Measurements from ENCODE around the gene NCK2.

The NCK2 gene

GRCh38 chr2:105845976-105846375 lies 101.3 kb downstream of the NCK2 start:
- no peak for DNase-seq (ENCODE audit: low read depth, low spot score)

- DNase-seq (ENCODE audit: low read depth, low spot score) = no peak
These were observed 102.3 kb downstream of the NCK2 start for GRCh38 chr2:105847056-105847455.

DNA sequence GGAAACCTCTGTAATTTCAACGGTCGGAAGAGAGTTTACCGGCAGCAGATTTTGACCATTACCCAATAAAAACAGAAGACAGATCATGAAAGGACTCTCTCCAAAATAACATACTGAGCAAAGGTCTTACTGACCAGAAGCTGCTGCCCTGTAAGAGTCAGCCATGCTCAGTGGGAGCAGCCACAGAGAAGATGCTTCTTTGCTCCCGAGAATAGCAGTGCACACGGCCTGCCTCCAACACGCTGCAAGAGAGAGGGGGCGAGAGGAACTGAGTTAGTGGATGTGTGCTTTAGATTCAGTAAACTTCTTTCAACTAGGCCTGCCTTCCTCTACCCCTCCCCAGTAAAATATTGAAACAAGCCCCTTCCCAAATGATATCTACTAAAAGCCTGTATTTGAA lies 103.7 kb downstream of the NCK2 start:
- no peak for DNase-seq (ENCODE audit: low read depth, low spot score)

GRCh38 chr2:105849431-105850179 lies 104.9 kb downstream of the NCK2 start:
- DNase-seq (ENCODE audit: low read depth, low spot score) = no peak

DNA sequence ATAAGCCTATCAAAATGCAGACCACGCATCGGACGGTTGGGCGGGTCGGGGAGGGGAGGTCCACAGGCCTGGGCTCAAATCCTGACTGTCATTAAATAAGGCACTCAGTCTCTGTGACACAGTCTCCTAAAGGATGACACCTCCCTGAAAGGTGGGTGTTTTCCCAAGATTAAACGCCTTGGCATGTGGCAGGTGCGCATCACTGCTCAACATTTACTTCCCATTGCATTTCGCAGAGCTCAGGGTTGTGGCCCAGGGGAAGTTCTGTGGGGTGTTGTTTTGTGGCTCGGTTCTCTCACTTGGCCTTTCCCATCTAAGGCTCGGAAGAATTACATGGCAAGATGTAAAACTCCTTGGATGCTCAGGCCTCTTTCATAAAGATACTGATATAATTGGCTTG lies 107.4 kb downstream of the NCK2 start:
- no peak for DNase-seq (ENCODE audit: low read depth, low spot score)

DNA sequence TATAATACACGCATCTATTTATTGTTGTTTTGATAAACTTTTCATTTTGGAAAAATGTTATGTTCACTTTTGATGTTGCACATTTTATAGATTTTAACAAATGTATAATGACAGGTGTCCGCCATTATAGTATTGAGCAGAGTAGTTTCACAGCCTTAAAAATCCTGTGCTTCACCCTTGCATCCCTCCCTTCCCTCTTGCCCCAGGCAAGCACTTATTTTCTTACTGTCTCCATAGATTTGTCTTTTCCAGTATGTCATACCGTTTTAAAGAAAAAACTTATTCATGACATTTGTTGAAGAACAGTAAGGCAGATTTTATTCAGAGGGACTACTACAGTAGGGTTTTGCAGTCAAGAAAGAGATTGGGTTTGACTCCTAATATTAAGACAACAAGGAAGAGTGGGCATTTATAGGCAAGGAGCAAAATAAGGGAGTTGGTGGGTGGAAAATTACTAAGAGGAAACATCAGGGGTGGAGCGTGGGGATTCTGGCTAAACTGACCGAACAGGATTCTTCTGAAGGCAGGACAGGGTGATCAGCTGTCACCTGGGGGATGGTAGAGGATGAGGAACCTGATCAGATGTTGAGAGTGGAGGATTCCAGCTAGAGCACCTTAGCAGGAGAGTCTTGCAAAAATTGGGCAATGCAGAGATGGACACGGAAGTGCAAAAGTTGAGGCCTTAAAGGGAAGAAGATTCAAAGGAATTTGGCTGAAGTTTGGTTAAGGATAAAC lies 108.8 kb downstream of the NCK2 start:
- no peak for DNase-seq (ENCODE audit: low read depth, low spot score)

DNA sequence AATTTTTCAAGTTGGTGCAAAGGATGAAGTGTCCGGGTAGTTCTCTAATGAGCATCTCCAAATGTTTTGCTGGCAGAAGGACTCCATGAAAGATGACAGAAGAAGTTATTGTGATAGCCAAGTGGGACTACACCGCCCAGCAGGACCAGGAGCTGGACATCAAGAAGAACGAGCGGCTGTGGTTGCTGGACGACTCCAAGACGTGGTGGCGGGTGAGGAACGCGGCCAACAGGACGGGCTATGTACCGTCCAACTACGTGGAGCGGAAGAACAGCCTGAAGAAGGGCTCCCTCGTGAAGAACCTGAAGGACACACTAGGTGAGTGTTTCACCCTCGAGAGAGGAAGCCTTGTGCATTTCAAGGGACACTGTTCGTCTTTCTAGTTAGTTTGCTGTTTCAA lies 110.3 kb downstream of the NCK2 start:
- no peak for DNase-seq (ENCODE audit: low read depth, low spot score)

GRCh38 chr2:105856581-105856980 lies 111.9 kb downstream of the NCK2 start:
- DNase-seq (ENCODE audit: low read depth, low spot score) = no peak

- DNase-seq (ENCODE audit: low read depth, low spot score) = no peak
These were observed 112.5 kb downstream of the NCK2 start for GRCh38 chr2:105857076-105857740.

DNA sequence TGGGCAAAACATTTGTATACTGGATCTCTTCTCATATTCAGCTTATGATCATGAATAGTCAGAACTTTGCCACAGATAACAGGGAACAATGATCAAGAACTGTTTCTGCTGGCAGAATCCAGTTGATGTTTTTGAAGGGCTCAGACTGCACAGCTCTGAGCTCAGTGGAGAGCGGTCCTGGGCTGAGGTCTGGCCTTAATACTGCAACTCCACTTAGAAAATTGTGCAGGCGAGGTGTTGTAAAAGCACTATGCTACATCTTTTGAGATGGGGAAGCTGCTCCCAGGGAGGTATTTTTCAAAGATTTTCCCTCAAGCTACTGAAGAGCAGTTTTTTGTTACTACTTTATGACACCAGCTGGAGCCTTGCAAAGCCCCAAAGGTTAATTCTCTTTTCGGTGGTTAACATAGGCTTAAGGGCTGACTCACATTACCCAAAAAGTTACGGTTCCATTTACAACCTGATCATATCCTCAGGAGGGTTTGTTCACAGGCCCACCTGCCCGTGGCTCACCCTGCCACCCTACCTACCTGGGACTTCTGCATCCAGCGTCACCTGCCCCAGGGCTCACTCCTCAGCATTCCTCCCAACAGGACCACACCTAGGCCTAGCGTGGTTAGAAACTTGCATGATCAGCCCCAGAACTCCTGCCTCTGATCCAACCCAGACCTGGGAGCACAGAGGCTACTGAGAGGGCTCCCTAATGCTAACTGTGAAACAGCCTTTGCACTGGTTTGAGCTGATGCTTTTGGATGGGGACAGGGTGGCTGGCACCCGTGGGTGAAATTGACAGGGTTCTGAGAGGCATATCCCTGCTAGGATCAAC lies 114.4 kb downstream of the NCK2 start:
- DNase-seq (ENCODE audit: low read depth, low spot score) = no peak

DNA sequence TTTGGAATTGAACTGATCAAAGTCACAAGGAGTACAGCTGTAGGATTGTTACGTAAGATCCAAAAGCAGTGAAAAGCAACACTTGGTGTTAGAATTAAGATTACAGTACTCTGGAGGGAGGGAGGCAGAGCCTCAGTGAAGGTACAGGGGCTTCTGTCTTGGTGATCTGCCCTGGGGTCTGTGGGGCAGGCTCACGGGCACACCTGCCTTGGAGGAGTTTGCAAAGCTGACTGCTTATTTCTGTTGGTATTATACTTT lies 114.9 kb downstream of the NCK2 start:
- DNase-seq (ENCODE audit: low read depth, low spot score) = no peak

DNA sequence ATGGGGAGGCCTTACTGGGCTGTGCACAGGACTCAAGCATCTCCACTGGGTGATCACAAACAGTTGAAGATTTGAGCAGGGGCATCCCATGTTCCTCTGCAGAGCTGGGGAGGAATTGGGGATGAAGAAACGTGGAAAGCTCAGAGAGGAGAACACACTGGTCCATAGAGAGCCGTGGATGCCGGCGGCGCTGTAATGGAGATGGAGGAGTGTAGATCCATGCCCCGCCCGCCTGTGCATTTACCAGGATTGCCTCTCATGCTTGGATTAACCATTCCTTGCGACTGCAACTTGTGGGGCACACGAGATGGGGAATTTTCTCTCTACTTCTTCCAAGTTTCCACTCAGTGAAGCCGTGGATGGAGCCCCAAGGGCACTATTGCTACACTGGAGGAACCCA lies 115.9 kb downstream of the NCK2 start:
- no peak for DNase-seq (ENCODE audit: low read depth, low spot score)

GRCh38 chr2:105861200-105861599 lies 116.5 kb downstream of the NCK2 start:
- no peak for DNase-seq (ENCODE audit: low read depth, low spot score)

- no peak for DNase-seq (ENCODE audit: low read depth, low spot score)
These were observed 118.1 kb downstream of the NCK2 start for GRCh38 chr2:105862843-105863242.

DNA sequence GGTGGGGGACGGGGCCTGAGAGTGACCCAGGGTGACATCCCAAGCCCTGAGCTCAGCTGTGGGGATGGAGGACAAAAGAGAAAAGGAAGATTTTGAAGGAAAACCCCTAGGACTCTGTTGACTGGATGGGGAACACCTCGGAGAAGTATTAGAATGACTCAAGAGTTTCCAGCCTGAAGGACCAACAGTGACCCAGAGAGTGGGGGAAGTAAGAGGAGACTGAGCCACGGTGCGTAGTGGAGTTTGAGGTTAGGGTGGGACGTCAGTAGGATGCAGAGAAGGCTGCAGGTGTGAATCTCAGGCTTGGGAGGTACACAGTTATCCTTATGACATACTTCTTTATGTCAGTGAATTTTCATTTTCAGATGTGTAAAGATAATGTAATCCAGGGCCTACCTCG lies 119.5 kb downstream of the NCK2 start:
- DNase-seq (ENCODE audit: low read depth, low spot score) = no peak

DNA sequence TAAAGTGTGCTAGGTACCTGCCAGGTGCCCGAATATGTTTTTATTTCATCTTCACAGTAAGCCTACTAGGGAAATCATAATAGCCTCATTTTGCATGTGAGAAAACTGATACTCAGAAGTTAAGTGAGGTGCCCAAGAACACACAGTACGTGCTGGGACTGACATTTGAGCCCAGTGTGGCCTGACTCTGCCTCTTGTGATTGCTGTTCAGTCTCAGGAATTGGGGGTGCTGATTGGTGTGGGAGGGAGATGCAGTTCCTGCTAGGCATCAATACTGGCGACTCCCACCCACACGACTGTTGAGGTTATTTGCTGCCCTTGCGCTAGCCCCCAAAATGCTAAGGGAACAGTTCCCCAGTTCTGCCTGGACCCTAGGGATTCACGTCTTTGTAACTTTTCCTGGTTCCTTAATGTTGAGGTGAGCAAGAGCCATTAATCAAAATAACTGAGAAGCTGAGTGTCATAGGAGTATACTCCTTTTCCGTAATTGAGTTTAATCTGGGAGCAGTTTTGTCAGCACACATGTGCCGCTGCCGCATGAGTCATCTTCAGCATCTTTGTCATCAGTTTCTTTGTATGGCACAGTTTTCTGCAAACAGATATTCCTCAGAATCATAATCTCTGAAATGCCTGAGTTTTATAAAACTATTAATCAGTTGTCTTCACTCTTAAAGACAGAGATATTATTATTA lies 120.7 kb downstream of the NCK2 start:
- DNase-seq (ENCODE audit: low read depth, low spot score) = no peak

- no peak for DNase-seq (ENCODE audit: low read depth, low spot score)
These were observed 121.8 kb downstream of the NCK2 start for GRCh38 chr2:105866216-105867185.

DNA sequence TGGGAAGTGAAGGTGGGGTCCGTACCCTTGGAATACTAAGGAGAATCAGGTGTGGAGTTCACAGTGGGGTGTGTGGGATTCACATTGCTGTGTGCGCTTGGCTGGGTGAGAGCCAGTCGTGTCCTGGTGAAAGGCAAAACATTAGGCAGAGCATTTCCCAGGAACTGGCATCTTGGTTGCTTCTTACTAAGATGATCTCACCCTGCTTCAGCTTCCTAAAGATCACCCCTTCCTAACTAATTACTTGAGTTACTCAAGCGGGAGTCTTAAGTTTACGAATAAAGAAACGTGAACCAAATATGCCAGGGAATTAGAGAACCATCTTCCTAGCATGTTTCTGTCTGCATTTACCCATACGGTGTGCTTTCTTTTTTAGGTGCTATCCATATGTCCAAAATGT lies 122.9 kb downstream of the NCK2 start:
- no peak for DNase-seq (ENCODE audit: low read depth, low spot score)

- no peak for DNase-seq (ENCODE audit: low read depth, low spot score)
These were observed 123.3 kb downstream of the NCK2 start for GRCh38 chr2:105868060-105868459.

DNA sequence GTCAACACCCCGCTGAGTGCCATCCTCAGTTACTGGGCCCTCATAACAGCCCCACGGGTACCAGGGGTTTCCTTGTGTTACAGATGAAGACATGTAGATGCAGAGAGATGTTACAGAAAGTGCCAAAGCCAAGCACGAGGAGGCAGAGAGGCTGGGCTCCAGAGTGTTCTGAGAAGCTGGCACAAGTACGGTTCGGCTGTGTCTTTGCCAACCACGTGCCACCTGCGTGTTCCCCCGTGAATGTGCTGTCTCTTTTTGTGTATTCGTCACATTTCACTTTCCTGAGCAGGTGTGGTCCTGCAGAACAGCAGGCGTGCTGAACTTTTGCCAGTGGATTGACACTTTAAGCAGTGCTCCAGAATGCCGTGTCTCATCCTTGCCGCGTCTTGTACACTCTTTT lies 124.6 kb downstream of the NCK2 start:
- DNase-seq (ENCODE audit: low read depth, low spot score) = no peak

Data from brain pericyte (primary cell).